AG20443 (cell line): ENCODE data around the gene RPL37.
A peak's percentile ranks its signal among the peaks of the same experiment; 100 is the strongest.
"Not testable (repeated sequence)": the region's sequence is repeated elsewhere in the genome, so short reads cannot be mapped to it uniquely, and the experiment has no call there.

Experiments
- DNase-seq: peaks from one replicate; pipeline ENCODE4 v3.0.0; 2012; ENCODE audit warnings: low spot score, mixed read lengths

The RPL37 gene

GRCh38 chr5:40796487-40796889 is 38.5 kb downstream of the RPL37 start:
- peak; percentile 37 for DNase-seq

- not testable (repeated sequence) for DNase-seq
These were observed 40.1 kb downstream of the RPL37 start for GRCh38 chr5:40794877-40795276.

GRCh38 chr5:40794340-40794739 is 40.7 kb downstream of the RPL37 start:
- not testable (repeated sequence) for DNase-seq

- DNase-seq: not testable (repeated sequence)
These were observed 42.3 kb downstream of the RPL37 start for GRCh38 chr5:40792691-40793090.

GRCh38 chr5:40791715-40792139 is 43.3 kb downstream of the RPL37 start:
- no peak for DNase-seq

- peak; percentile 9 for DNase-seq
These were observed 44.0 kb downstream of the RPL37 start for GRCh38 chr5:40790947-40791593.

GRCh38 chr5:40788941-40789340 is 46.1 kb downstream of the RPL37 start:
- not testable (repeated sequence) for DNase-seq

- no peak for DNase-seq
These were observed 47.0 kb downstream of the RPL37 start for GRCh38 chr5:40787986-40788385.

GRCh38 chr5:40786664-40787063 is 48.4 kb downstream of the RPL37 start:
- not testable (repeated sequence) for DNase-seq

GRCh38 chr5:40784916-40785315 is 50.1 kb downstream of the RPL37 start:
- no peak for DNase-seq

- no peak for DNase-seq
These were observed 50.9 kb downstream of the RPL37 start for GRCh38 chr5:40784027-40784653.

GRCh38 chr5:40781843-40782409 is 53.1 kb downstream of the RPL37 start:
- DNase-seq: peak; percentile 55

- DNase-seq: no peak
These were observed 54.2 kb downstream of the RPL37 start for GRCh38 chr5:40780858-40781257.

- DNase-seq: no peak
These were observed 54.8 kb downstream of the RPL37 start for GRCh38 chr5:40780199-40780598.

- no peak for DNase-seq
These were observed 55.5 kb downstream of the RPL37 start for GRCh38 chr5:40779561-40779960.

GRCh38 chr5:40778133-40778532 is 56.9 kb downstream of the RPL37 start:
- DNase-seq: no peak

- DNase-seq: no peak
These were observed 58.4 kb downstream of the RPL37 start for GRCh38 chr5:40776658-40776977.

- DNase-seq: no peak
These were observed 59.0 kb downstream of the RPL37 start for GRCh38 chr5:40775846-40776657.
